GM23248 (cell line): ENCODE results near the gene ZNF599.

ENCODE experiments used
- EZH2 ChIP-seq: fragments of 200-600 bp; sonication (generic); IDR thresholded peaks from 2 replicates; pipeline ENCODE4 v1.6.1; 2018; ENCODE audit warnings: antibody characterized with exemption, mild to moderate bottlenecking; ENCODE audit not compliant: insufficient read depth, poor library complexity, severe bottlenecking
- EZH2phosphoT487 ChIP-seq: fragments of 200-600 bp; sonication (generic); IDR thresholded peaks from 2 replicates; pipeline ENCODE4 v1.6.1; 2018; ENCODE audit warnings: antibody characterized with exemption, moderate library complexity, mild to moderate bottlenecking, low read depth; ENCODE audit not compliant: insufficient read depth

- TF ChIP-seq EZH2 (no peak), EZH2phosphoT487 (no peak)
These were observed 59.8 kb downstream of the ZNF599 start for GRCh38 chr19:34713262-34713637.
